Nephron progenitor cell (in vitro differentiated cells): Measurements from ENCODE around the gene PARP15.

Experiments used
- DNase-seq: peaks from one replicate; pipeline ENCODE4 v3.0.0; 2021
- H3K27ac Mint-ChIP-seq: 2 replicates; pipeline ENCODE4 v1.8.0; 2021; ENCODE audit warnings: mild to moderate bottlenecking, moderate library complexity, mixed read lengths
- H3K27me3 Mint-ChIP-seq: 2 replicates; pipeline ENCODE4 v1.8.0; 2021; ENCODE audit warnings: mild to moderate bottlenecking, low read depth, mixed read lengths; ENCODE audit not compliant: poor library complexity
- H3K36me3 Mint-ChIP-seq: 2 replicates; pipeline ENCODE4 v1.8.0; 2021; ENCODE audit warnings: low read depth, mixed read lengths
- H3K4me1 Mint-ChIP-seq: 2 replicates; pipeline ENCODE4 v1.8.0; 2021; ENCODE audit warnings: mixed read lengths
- H3K4me3 Mint-ChIP-seq: 2 replicates; pipeline ENCODE4 v1.8.0; 2021; ENCODE audit warnings: mild to moderate bottlenecking, moderate library complexity, mixed read lengths
- H3K9me3 Mint-ChIP-seq: 2 replicates; pipeline ENCODE4 v1.8.0; 2021; ENCODE audit warnings: mild to moderate bottlenecking, moderate library complexity, mixed read lengths
- CTCF ChIP-seq: fragments of 200-600 bp; sonication (generic); IDR thresholded peaks from 2 replicates; pipeline ENCODE4 v1.5.0; 2021; ENCODE audit warnings: antibody characterized with exemption

Gene PARP15

GRCh38 chr3:122626515-122627180 is 49.2 kb downstream of the PARP15 start:
- Mint-ChIP-seq H3K9me3 (peaks cover 6% of the 10 kb centered on the region), H3K27me3 (peaks cover 18% of the 10 kb centered on the region), H3K27ac (no peak overlapping the region), H3K4me3 (no peak overlapping the region), H3K4me1 (no peaks in the 10 kb centered on the region), H3K36me3 (no peaks in the 10 kb centered on the region)
- TF ChIP-seq CTCF: no peak
- DNase-seq: no peak

GRCh38 chr3:122627301-122627700 is 49.9 kb downstream of the PARP15 start:
- H3K27me3 Mint-ChIP-seq: peaks cover 12% of the 10 kb centered on the region
- no peaks in the 10 kb centered on the region for H3K4me1 Mint-ChIP-seq
- TF ChIP-seq CTCF: no peak
- H3K36me3 Mint-ChIP-seq: no peaks in the 10 kb centered on the region
- DNase-seq: no peak
- H3K27ac Mint-ChIP-seq: no peak overlapping the region
- peaks cover 6% of the 10 kb centered on the region for H3K9me3 Mint-ChIP-seq
- no peak overlapping the region for H3K4me3 Mint-ChIP-seq

- no peak for TF ChIP-seq CTCF
- no peaks in the 10 kb centered on the region for H3K36me3 Mint-ChIP-seq
- peaks cover 7% of the 10 kb centered on the region for H3K27me3 Mint-ChIP-seq
- no peak overlapping the region for H3K4me3 Mint-ChIP-seq
- no peaks in the 10 kb centered on the region for H3K4me1 Mint-ChIP-seq
- DNase-seq: no peak
- H3K9me3 Mint-ChIP-seq: peaks cover 6% of the 10 kb centered on the region
- no peak overlapping the region for H3K27ac Mint-ChIP-seq
Measured at GRCh38 chr3:122628567-122628966, 51.1 kb downstream of the PARP15 start.

GRCh38 chr3:122629763-122630162 is 52.3 kb downstream of the PARP15 start:
- Mint-ChIP-seq H3K4me3 (no peak overlapping the region), H3K27me3 (peaks cover 9% of the 10 kb centered on the region), H3K27ac (no peak overlapping the region), H3K9me3 (peaks cover 6% of the 10 kb centered on the region), H3K4me1 (no peaks in the 10 kb centered on the region), H3K36me3 (no peaks in the 10 kb centered on the region)
- no peak for DNase-seq
- no peak for TF ChIP-seq CTCF

GRCh38 chr3:122635789-122636188 is 58.3 kb downstream of the PARP15 start:
- peaks cover 10% of the 10 kb centered on the region for H3K27me3 Mint-ChIP-seq
- H3K9me3 Mint-ChIP-seq: no peaks in the 10 kb centered on the region
- no peak for TF ChIP-seq CTCF
- H3K4me1 Mint-ChIP-seq: no peaks in the 10 kb centered on the region
- H3K36me3 Mint-ChIP-seq: no peaks in the 10 kb centered on the region
- no peak overlapping the region for H3K27ac Mint-ChIP-seq
- H3K4me3 Mint-ChIP-seq: no peak overlapping the region
- DNase-seq: no peak

GRCh38 chr3:122636697-122637096 is 59.2 kb downstream of the PARP15 start:
- H3K4me1 Mint-ChIP-seq: no peaks in the 10 kb centered on the region
- DNase-seq: no peak
- H3K9me3 Mint-ChIP-seq: no peaks in the 10 kb centered on the region
- no peak overlapping the region for H3K4me3 Mint-ChIP-seq
- H3K36me3 Mint-ChIP-seq: no peaks in the 10 kb centered on the region
- H3K27ac Mint-ChIP-seq: no peak overlapping the region
- TF ChIP-seq CTCF: no peak
- H3K27me3 Mint-ChIP-seq: peaks cover 10% of the 10 kb centered on the region
